H9 (cell line): ENCODE measurements around the gene NGRN. TPM values are rescaled to one million over a fixed set of nuclear protein-coding genes. Genes with fewer than 3 reads are reported as not detected.

Experiments used
- DNase-seq: peaks from one replicate; pipeline ENCODE4 v3.0.0-alpha.2; 2017
- H2AFZ ChIP-seq: one replicate; pipeline ENCODE4 v1.6.1; 2013; ENCODE audit warnings: mild to moderate bottlenecking, low read length, control low read depth, moderate library complexity
- H2AK5ac ChIP-seq: 2 replicates; pipeline ENCODE4 v1.6.1; 2013; ENCODE audit warnings: low read length, control low read depth, mixed read lengths; ENCODE audit not compliant: insufficient read length
- H2BK120ac ChIP-seq: one replicate; pipeline ENCODE4 v1.6.1; 2013; ENCODE audit warnings: low read depth, mild to moderate bottlenecking, low read length, control low read depth, inconsistent platforms; ENCODE audit not compliant: poor library complexity, severe bottlenecking
- H2BK12ac ChIP-seq: 2 replicates; pipeline ENCODE4 v1.6.1; 2013; ENCODE audit warnings: low read length, control low read depth, mixed read lengths, low read depth; ENCODE audit not compliant: insufficient read length
- H2BK15ac ChIP-seq: 2 replicates; pipeline ENCODE4 v1.6.1; 2013; ENCODE audit warnings: low read depth, low read length, control low read depth
- H2BK20ac ChIP-seq: one replicate; pipeline ENCODE4 v1.6.1; 2013; ENCODE audit warnings: low read depth, mild to moderate bottlenecking, low read length, control low read depth, inconsistent platforms; ENCODE audit not compliant: poor library complexity, severe bottlenecking
- H2BK5ac ChIP-seq: 2 replicates; pipeline ENCODE4 v1.6.1; 2013; ENCODE audit warnings: low read length, control low read depth, mixed read lengths; ENCODE audit not compliant: insufficient read length
- H3K14ac ChIP-seq: 2 replicates; pipeline ENCODE4 v1.6.1; 2013; ENCODE audit warnings: low read length, control low read depth; ENCODE audit not compliant: insufficient read depth
- H3K18ac ChIP-seq: 2 replicates; pipeline ENCODE4 v1.6.1; 2013; ENCODE audit warnings: low read depth, mild to moderate bottlenecking, mixed read lengths, low read length, control low read depth; ENCODE audit not compliant: insufficient read length
- H3K23ac ChIP-seq: 2 replicates; pipeline ENCODE4 v1.6.1; 2013; ENCODE audit warnings: low read length, control low read depth, mixed read lengths, low read depth; ENCODE audit not compliant: insufficient read length
- H3K23me2 ChIP-seq: 2 replicates; pipeline ENCODE4 v1.6.1; 2013; ENCODE audit warnings: low read depth, mild to moderate bottlenecking, mixed read lengths, low read length, control low read depth; ENCODE audit not compliant: insufficient read length, poor library complexity, severe bottlenecking
- H3K27ac ChIP-seq: 2 replicates; pipeline ENCODE4 v1.5.1; 2013; ENCODE audit warnings: low read length, control low read depth, mixed read lengths, low read depth; ENCODE audit not compliant: insufficient read length
- H3K27me3 ChIP-seq: 2 replicates; pipeline ENCODE4 v1.6.1; 2013; ENCODE audit warnings: low read length, control low read depth, inconsistent platforms; ENCODE audit not compliant: insufficient read depth
- H3K4ac ChIP-seq: 2 replicates; pipeline ENCODE4 v1.6.1; 2013; ENCODE audit warnings: low read depth, mild to moderate bottlenecking, control low read depth, inconsistent platforms, low read length, moderate library complexity
- H3K4me1 ChIP-seq: 2 replicates; pipeline ENCODE4 v1.6.1; 2013; ENCODE audit warnings: low read length, control low read depth, inconsistent platforms; ENCODE audit not compliant: insufficient read depth
- H3K4me2 ChIP-seq: 2 replicates; pipeline ENCODE4 v1.6.1; 2013; ENCODE audit warnings: low read length, control low read depth, mixed read lengths; ENCODE audit not compliant: insufficient read length, insufficient read depth
- H3K56ac ChIP-seq: 2 replicates; pipeline ENCODE4 v1.6.1; 2013; ENCODE audit warnings: low read depth, mild to moderate bottlenecking, mixed read lengths, low read length, control low read depth; ENCODE audit not compliant: insufficient read length
- H3K79me1 ChIP-seq: 2 replicates; pipeline ENCODE4 v1.6.1; 2013; ENCODE audit warnings: low read depth, mild to moderate bottlenecking, moderate library complexity, low read length, control low read depth, inconsistent platforms; ENCODE audit not compliant: insufficient read depth, poor library complexity, severe bottlenecking
- H3K79me2 ChIP-seq: 2 replicates; pipeline ENCODE4 v1.6.1; 2013; ENCODE audit warnings: low read length, control low read depth, inconsistent platforms; ENCODE audit not compliant: insufficient read depth
- H3K9ac ChIP-seq: 2 replicates; pipeline ENCODE4 v1.6.1; 2013; ENCODE audit warnings: low read length, control low read depth, mixed read lengths; ENCODE audit not compliant: insufficient read length; ENCODE audit errors: extremely low read depth
- H3K9me3 ChIP-seq: one replicate; pipeline ENCODE4 v1.6.1; 2013; ENCODE audit warnings: low read depth, low read length, inconsistent platforms; ENCODE audit not compliant: control insufficient read depth
- H3T11ph ChIP-seq: one replicate; pipeline ENCODE4 v1.6.1; 2013; ENCODE audit warnings: mild to moderate bottlenecking, low read length, control low read depth, inconsistent platforms
- H4K20me1 ChIP-seq: one replicate; pipeline ENCODE4 v1.6.1; 2013; ENCODE audit not compliant: control insufficient read depth, insufficient read length, insufficient read depth
- H4K5ac ChIP-seq: 2 replicates; pipeline ENCODE4 v1.6.1; 2013; ENCODE audit warnings: low read depth, mild to moderate bottlenecking, mixed read lengths, low read length, control low read depth; ENCODE audit not compliant: insufficient read length
- H4K8ac ChIP-seq: replicated peaks from 2 replicates; pipeline ENCODE4 v1.6.1; 2013; ENCODE audit warnings: low read length, control low read depth, mixed read lengths, low read depth; ENCODE audit not compliant: insufficient read length
- H4K91ac ChIP-seq: 2 replicates; pipeline ENCODE4 v1.6.1; 2013; ENCODE audit warnings: low read depth, mild to moderate bottlenecking, moderate library complexity, mixed read lengths, low read length, control low read depth; ENCODE audit not compliant: insufficient read length
- H3K27ac Mint-ChIP-seq, 3 experiments: 2 replicates in 2 of 3; 3 replicates in 1 of 3; pipeline ENCODE4 v1.8.0; 2020 to 2021; ENCODE audit warnings: mixed read lengths in 3 of 3, mild to moderate bottlenecking in 1 of 3, moderate library complexity in 1 of 3
- H3K27me3 Mint-ChIP-seq: 2 replicates; pipeline ENCODE4 v1.8.0; 2021; ENCODE audit warnings: low read depth, mild to moderate bottlenecking, moderate library complexity, mixed read lengths
- H3K36me3 Mint-ChIP-seq, 3 experiments: 2 replicates in 2 of 3; 3 replicates in 1 of 3; pipeline ENCODE4 v1.8.0; 2020 to 2021; ENCODE audit warnings: low read depth in 3 of 3, mixed read lengths in 3 of 3; ENCODE audit not compliant: insufficient read depth in 1 of 3
- H3K4me1 Mint-ChIP-seq, 2 experiments: 2 replicates each; pipeline ENCODE4 v1.8.0; 2020; ENCODE audit warnings: mixed read lengths in 2 of 2
- H3K4me3 Mint-ChIP-seq, 2 experiments: 2 replicates in 1 of 2; 3 replicates in 1 of 2; pipeline ENCODE4 v1.8.0; 2020 to 2021; ENCODE audit warnings: mild to moderate bottlenecking in 2 of 2, mixed read lengths in 2 of 2, moderate library complexity in 1 of 2
- H3K9me3 Mint-ChIP-seq, 2 experiments: 2 replicates in 1 of 2; 3 replicates in 1 of 2; pipeline ENCODE4 v1.8.0; 2020; ENCODE audit warnings: mild to moderate bottlenecking in 2 of 2, mixed read lengths in 2 of 2, moderate library complexity in 1 of 2
- WGBS: extraction: QIAGEN DNeasy Blood & Tissue Kit; methylation state at CpG from one replicate; pipeline ENCODE4 v1.1.7; 2013; ENCODE audit warnings: missing lambda C conversion rate, low lambda C conversion rate, mixed read lengths; ENCODE audit not compliant: insufficient read length; ENCODE audit errors: extremely low coverage; 5-methylcytosine and 5-hydroxymethylcytosine counted together
- total RNA-seq: library from RNA; stranded (reverse); gene quantifications from 2 replicates; pipeline ENCODE4 v1.2.1, GENCODE V29; 2021
- TF ChIP-seq, protein P1 (sequence below): fragments of 200-600 bp; sonication (generic); conservative IDR thresholded peaks from 3 replicates; pipeline ENCODE4 v1.8.0; 2021; ENCODE audit warnings: antibody characterized with exemption, mild to moderate bottlenecking

The NGRN gene
- total RNA-seq, 1 experiment from 2014 or later: 79.2 TPM

- H3K27me3 Mint-ChIP-seq: peaks cover 3% of the 10 kb centered on the region; the same call in 1 of the 2 replicates
- no peak overlapping the region for H3K14ac ChIP-seq
- no CpG with 5 or more reads among the region's 6 CpGs for WGBS
- no peaks in the 10 kb centered on the region for H3K9me3 Mint-ChIP-seq
- H3T11ph ChIP-seq: no peak overlapping the region
- no peak for DNase-seq
- no peaks in the 10 kb centered on the region for H3K79me2 ChIP-seq
- no peaks in the 10 kb centered on the region for H3K9me3 ChIP-seq
- no peak overlapping the region for H3K27ac Mint-ChIP-seq
- no peaks in the 10 kb centered on the region for H3K23me2 ChIP-seq
- H3K79me1 ChIP-seq: no peaks in the 10 kb centered on the region
- peaks cover 5 to 6% of the 10 kb centered on the region in 2 experiments; a peak in 3 of 4 replicates for H3K4me1 Mint-ChIP-seq
- no peak overlapping the region for H3K4ac ChIP-seq
- H3K18ac ChIP-seq: no peak overlapping the region
- no peak overlapping the region for H2AK5ac ChIP-seq
- no peak overlapping the region for H4K8ac ChIP-seq
- no peaks in the 10 kb centered on the region for H4K20me1 ChIP-seq
- TF ChIP-seq, protein P1, sequence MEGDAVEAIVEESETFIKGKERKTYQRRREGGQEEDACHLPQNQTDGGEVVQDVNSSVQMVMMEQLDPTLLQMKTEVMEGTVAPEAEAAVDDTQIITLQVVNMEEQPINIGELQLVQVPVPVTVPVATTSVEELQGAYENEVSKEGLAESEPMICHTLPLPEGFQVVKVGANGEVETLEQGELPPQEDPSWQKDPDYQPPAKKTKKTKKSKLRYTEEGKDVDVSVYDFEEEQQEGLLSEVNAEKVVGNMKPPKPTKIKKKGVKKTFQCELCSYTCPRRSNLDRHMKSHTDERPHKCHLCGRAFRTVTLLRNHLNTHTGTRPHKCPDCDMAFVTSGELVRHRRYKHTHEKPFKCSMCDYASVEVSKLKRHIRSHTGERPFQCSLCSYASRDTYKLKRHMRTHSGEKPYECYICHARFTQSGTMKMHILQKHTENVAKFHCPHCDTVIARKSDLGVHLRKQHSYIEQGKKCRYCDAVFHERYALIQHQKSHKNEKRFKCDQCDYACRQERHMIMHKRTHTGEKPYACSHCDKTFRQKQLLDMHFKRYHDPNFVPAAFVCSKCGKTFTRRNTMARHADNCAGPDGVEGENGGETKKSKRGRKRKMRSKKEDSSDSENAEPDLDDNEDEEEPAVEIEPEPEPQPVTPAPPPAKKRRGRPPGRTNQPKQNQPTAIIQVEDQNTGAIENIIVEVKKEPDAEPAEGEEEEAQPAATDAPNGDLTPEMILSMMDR: no peak
- H3K4me1 ChIP-seq: no peaks in the 10 kb centered on the region
- no peak overlapping the region for H3K9ac ChIP-seq
- no peak overlapping the region for H2BK15ac ChIP-seq
- no peak overlapping the region for H4K91ac ChIP-seq
- H2BK12ac ChIP-seq: no peak overlapping the region
- H3K4me3 Mint-ChIP-seq: no peak overlapping the region
- no peaks in the 10 kb centered on the region for H3K36me3 Mint-ChIP-seq
- H3K27me3 ChIP-seq: no peaks in the 10 kb centered on the region
- no peak overlapping the region for H2BK5ac ChIP-seq
- H2BK20ac ChIP-seq: no peak overlapping the region
- no peak overlapping the region for H2BK120ac ChIP-seq
- no peak overlapping the region for H2AFZ ChIP-seq
- no peak overlapping the region for H3K23ac ChIP-seq
- no peak overlapping the region for H4K5ac ChIP-seq
- no peak overlapping the region for H3K4me2 ChIP-seq
- no peak overlapping the region for H3K27ac ChIP-seq
- no peak overlapping the region for H3K56ac ChIP-seq
Observed at GRCh38 chr15:90306560-90306959, 41.1 kb downstream of the NGRN start.
